NOMO-1 treated with dmso at 0.1 percent for 144 hours (cell line): Measurements from ENCODE around the gene FTSJ3.
"Not testable (repeated sequence)": the region's sequence is repeated elsewhere in the genome, so short reads cannot be mapped to it uniquely, and the experiment has no call there.

Experiments
- DNase-seq: peaks from one replicate; lab custom pipeline; 2025; ENCODE audit not compliant: unreplicated experiment; lab: John Stamatoyannopoulos, UW

Gene FTSJ3

GRCh38 chr17:63827002-63827800 is at the start of gene FTSJ3, which contains the start of gene PSMC5:
Gene FTSJ3, minus strand, starts transcription at chr17:63827663. Its CDS starts 761 bp downstream, at chr17:63826902.
Gene PSMC5, plus strand, starts transcription at chr17:63827431. Its CDS starts 60 bp downstream, at chr17:63827491.
- peak; percentile 95 for DNase-seq

- DNase-seq, result not testable (repeated sequence)
These were observed 47.2 kb upstream of the FTSJ3 start for GRCh38 chr17:63874693-63875092.

- DNase-seq, result not testable (repeated sequence)
These were observed 46.7 kb upstream of the FTSJ3 start for GRCh38 chr17:63874061-63874626.

GRCh38 chr17:63873577-63873976 is 46.1 kb upstream of the FTSJ3 start, which contains the start of gene CSH2:
Gene CSH2, minus strand, starts transcription at chr17:63873677. Its CDS starts 63 bp downstream, at chr17:63873614.
- DNase-seq, result not testable (repeated sequence)

- not testable (repeated sequence) for DNase-seq
These were observed 44.3 kb upstream of the FTSJ3 start for GRCh38 chr17:63871646-63872365.

GRCh38 chr17:63870292-63870665 is 42.8 kb upstream of the FTSJ3 start:
- DNase-seq, result not testable (repeated sequence)

- DNase-seq, result not testable (repeated sequence)
These were observed 42.2 kb upstream of the FTSJ3 start for GRCh38 chr17:63869491-63870291.

GRCh38 chr17:63866625-63867024 is 39.2 kb upstream of the FTSJ3 start:
- DNase-seq, result not testable (repeated sequence)

- no peak for DNase-seq
These were observed 31.8 kb upstream of the FTSJ3 start for GRCh38 chr17:63859257-63859656.

GRCh38 chr17:63856425-63856824 is 29.0 kb upstream of the FTSJ3 start:
- DNase-seq, result not testable (repeated sequence)

- DNase-seq, result no peak
These were observed 27.7 kb upstream of the FTSJ3 start for GRCh38 chr17:63855185-63855584.

GRCh38 chr17:63854709-63855108 is 27.2 kb upstream of the FTSJ3 start:
- no peak for DNase-seq

- no peak for DNase-seq
These were observed 25.8 kb upstream of the FTSJ3 start for GRCh38 chr17:63853260-63853659.

- DNase-seq, result no peak
These were observed 22.9 kb upstream of the FTSJ3 start for GRCh38 chr17:63850401-63850800.

- DNase-seq, result peak; percentile 95
These were observed 21.6 kb upstream of the FTSJ3 start for GRCh38 chr17:63848834-63849689.

- DNase-seq, result no peak
These were observed 20.2 kb upstream of the FTSJ3 start for GRCh38 chr17:63847525-63848249.

- DNase-seq, result no peak
These were observed 18.0 kb upstream of the FTSJ3 start for GRCh38 chr17:63845509-63845908.

GRCh38 chr17:63843910-63844677 is 16.6 kb upstream of the FTSJ3 start:
- no peak for DNase-seq
